Measurements from ENCODE around the gene PDE3B.

- TF ChIP-seq RARB (CRISPR knock-in tag; IDR thresholded peaks at IDR 0.05) (no peak), BACH2 (CRISPR knock-in tag; IDR thresholded peaks at IDR 0.05; ENCODE audit: borderline replicate concordance) (no peak), ZNF8 (CRISPR knock-in tag; IDR thresholded peaks at IDR 0.05) (no peak), ESRRG (CRISPR knock-in tag; IDR thresholded peaks at IDR 0.05) (no peak)
Measured at GRCh38 chr11:14705067-14705466, 61.5 kb downstream of the PDE3B start.

Measured in SK-N-SH treated with all-trans-retinoic acid at 6 μM for 48 hours (cell line).